H9 (cell line): ENCODE results near the gene COLQ. TPM values are rescaled to one million over a fixed set of nuclear protein-coding genes. Genes with fewer than 3 reads are reported as not detected.

ENCODE experiments used
- DNase-seq: peaks from one replicate; pipeline ENCODE4 v3.0.0-alpha.2; 2017
- H2AFZ ChIP-seq: one replicate; pipeline ENCODE4 v1.6.1; 2013; ENCODE audit warnings: mild to moderate bottlenecking, low read length, control low read depth, moderate library complexity
- H2AK5ac ChIP-seq: 2 replicates; pipeline ENCODE4 v1.6.1; 2013; ENCODE audit warnings: low read length, control low read depth, mixed read lengths; ENCODE audit not compliant: insufficient read length
- H2BK120ac ChIP-seq: one replicate; pipeline ENCODE4 v1.6.1; 2013; ENCODE audit warnings: low read depth, mild to moderate bottlenecking, low read length, control low read depth, inconsistent platforms; ENCODE audit not compliant: poor library complexity, severe bottlenecking
- H2BK12ac ChIP-seq: 2 replicates; pipeline ENCODE4 v1.6.1; 2013; ENCODE audit warnings: low read length, control low read depth, mixed read lengths, low read depth; ENCODE audit not compliant: insufficient read length
- H2BK15ac ChIP-seq: 2 replicates; pipeline ENCODE4 v1.6.1; 2013; ENCODE audit warnings: low read depth, low read length, control low read depth
- H2BK20ac ChIP-seq: one replicate; pipeline ENCODE4 v1.6.1; 2013; ENCODE audit warnings: low read depth, mild to moderate bottlenecking, low read length, control low read depth, inconsistent platforms; ENCODE audit not compliant: poor library complexity, severe bottlenecking
- H2BK5ac ChIP-seq: 2 replicates; pipeline ENCODE4 v1.6.1; 2013; ENCODE audit warnings: low read length, control low read depth, mixed read lengths; ENCODE audit not compliant: insufficient read length
- H3K14ac ChIP-seq: 2 replicates; pipeline ENCODE4 v1.6.1; 2013; ENCODE audit warnings: low read length, control low read depth; ENCODE audit not compliant: insufficient read depth
- H3K18ac ChIP-seq: 2 replicates; pipeline ENCODE4 v1.6.1; 2013; ENCODE audit warnings: low read depth, mild to moderate bottlenecking, mixed read lengths, low read length, control low read depth; ENCODE audit not compliant: insufficient read length
- H3K23ac ChIP-seq: 2 replicates; pipeline ENCODE4 v1.6.1; 2013; ENCODE audit warnings: low read length, control low read depth, mixed read lengths, low read depth; ENCODE audit not compliant: insufficient read length
- H3K23me2 ChIP-seq: 2 replicates; pipeline ENCODE4 v1.6.1; 2013; ENCODE audit warnings: low read depth, mild to moderate bottlenecking, mixed read lengths, low read length, control low read depth; ENCODE audit not compliant: insufficient read length, poor library complexity, severe bottlenecking
- H3K27ac ChIP-seq: 2 replicates; pipeline ENCODE4 v1.5.1; 2013; ENCODE audit warnings: low read length, control low read depth, mixed read lengths, low read depth; ENCODE audit not compliant: insufficient read length
- H3K27me3 ChIP-seq: 2 replicates; pipeline ENCODE4 v1.6.1; 2013; ENCODE audit warnings: low read length, control low read depth, inconsistent platforms; ENCODE audit not compliant: insufficient read depth
- H3K4ac ChIP-seq: 2 replicates; pipeline ENCODE4 v1.6.1; 2013; ENCODE audit warnings: low read depth, mild to moderate bottlenecking, control low read depth, inconsistent platforms, low read length, moderate library complexity
- H3K4me1 ChIP-seq: 2 replicates; pipeline ENCODE4 v1.6.1; 2013; ENCODE audit warnings: low read length, control low read depth, inconsistent platforms; ENCODE audit not compliant: insufficient read depth
- H3K4me2 ChIP-seq: 2 replicates; pipeline ENCODE4 v1.6.1; 2013; ENCODE audit warnings: low read length, control low read depth, mixed read lengths; ENCODE audit not compliant: insufficient read length, insufficient read depth
- H3K56ac ChIP-seq: 2 replicates; pipeline ENCODE4 v1.6.1; 2013; ENCODE audit warnings: low read depth, mild to moderate bottlenecking, mixed read lengths, low read length, control low read depth; ENCODE audit not compliant: insufficient read length
- H3K79me1 ChIP-seq: 2 replicates; pipeline ENCODE4 v1.6.1; 2013; ENCODE audit warnings: low read depth, mild to moderate bottlenecking, moderate library complexity, low read length, control low read depth, inconsistent platforms; ENCODE audit not compliant: insufficient read depth, poor library complexity, severe bottlenecking
- H3K79me2 ChIP-seq: 2 replicates; pipeline ENCODE4 v1.6.1; 2013; ENCODE audit warnings: low read length, control low read depth, inconsistent platforms; ENCODE audit not compliant: insufficient read depth
- H3K9ac ChIP-seq: 2 replicates; pipeline ENCODE4 v1.6.1; 2013; ENCODE audit warnings: low read length, control low read depth, mixed read lengths; ENCODE audit not compliant: insufficient read length; ENCODE audit errors: extremely low read depth
- H3K9me3 ChIP-seq: one replicate; pipeline ENCODE4 v1.6.1; 2013; ENCODE audit warnings: low read depth, low read length, inconsistent platforms; ENCODE audit not compliant: control insufficient read depth
- H3T11ph ChIP-seq: one replicate; pipeline ENCODE4 v1.6.1; 2013; ENCODE audit warnings: mild to moderate bottlenecking, low read length, control low read depth, inconsistent platforms
- H4K20me1 ChIP-seq: one replicate; pipeline ENCODE4 v1.6.1; 2013; ENCODE audit not compliant: control insufficient read depth, insufficient read length, insufficient read depth
- H4K5ac ChIP-seq: 2 replicates; pipeline ENCODE4 v1.6.1; 2013; ENCODE audit warnings: low read depth, mild to moderate bottlenecking, mixed read lengths, low read length, control low read depth; ENCODE audit not compliant: insufficient read length
- H4K8ac ChIP-seq: replicated peaks from 2 replicates; pipeline ENCODE4 v1.6.1; 2013; ENCODE audit warnings: low read length, control low read depth, mixed read lengths, low read depth; ENCODE audit not compliant: insufficient read length
- H4K91ac ChIP-seq: 2 replicates; pipeline ENCODE4 v1.6.1; 2013; ENCODE audit warnings: low read depth, mild to moderate bottlenecking, moderate library complexity, mixed read lengths, low read length, control low read depth; ENCODE audit not compliant: insufficient read length
- H3K27ac Mint-ChIP-seq, 3 experiments: 2 replicates in 2 of 3; 3 replicates in 1 of 3; pipeline ENCODE4 v1.8.0; 2020 to 2021; ENCODE audit warnings: mixed read lengths in 3 of 3, mild to moderate bottlenecking in 1 of 3, moderate library complexity in 1 of 3
- H3K27me3 Mint-ChIP-seq: 2 replicates; pipeline ENCODE4 v1.8.0; 2021; ENCODE audit warnings: low read depth, mild to moderate bottlenecking, moderate library complexity, mixed read lengths
- H3K36me3 Mint-ChIP-seq, 3 experiments: 2 replicates in 2 of 3; 3 replicates in 1 of 3; pipeline ENCODE4 v1.8.0; 2020 to 2021; ENCODE audit warnings: low read depth in 3 of 3, mixed read lengths in 3 of 3; ENCODE audit not compliant: insufficient read depth in 1 of 3
- H3K4me1 Mint-ChIP-seq, 2 experiments: 2 replicates each; pipeline ENCODE4 v1.8.0; 2020; ENCODE audit warnings: mixed read lengths in 2 of 2
- H3K4me3 Mint-ChIP-seq, 2 experiments: 2 replicates in 1 of 2; 3 replicates in 1 of 2; pipeline ENCODE4 v1.8.0; 2020 to 2021; ENCODE audit warnings: mild to moderate bottlenecking in 2 of 2, mixed read lengths in 2 of 2, moderate library complexity in 1 of 2
- H3K9me3 Mint-ChIP-seq, 2 experiments: 2 replicates in 1 of 2; 3 replicates in 1 of 2; pipeline ENCODE4 v1.8.0; 2020; ENCODE audit warnings: mild to moderate bottlenecking in 2 of 2, mixed read lengths in 2 of 2, moderate library complexity in 1 of 2
- WGBS: extraction: QIAGEN DNeasy Blood & Tissue Kit; methylation state at CpG from one replicate; pipeline ENCODE4 v1.1.7; 2013; ENCODE audit warnings: missing lambda C conversion rate, low lambda C conversion rate, mixed read lengths; ENCODE audit not compliant: insufficient read length; ENCODE audit errors: extremely low coverage; 5-methylcytosine and 5-hydroxymethylcytosine counted together
- total RNA-seq: library from RNA; stranded (reverse); gene quantifications from 2 replicates; pipeline ENCODE4 v1.2.1, GENCODE V29; 2021
- TF ChIP-seq, protein P1 (sequence below): fragments of 200-600 bp; sonication (generic); conservative IDR thresholded peaks from 3 replicates; pipeline ENCODE4 v1.8.0; 2021; ENCODE audit warnings: antibody characterized with exemption, mild to moderate bottlenecking

COLQ gene
- total RNA-seq, 1 experiment from 2014 or later = 0.61 TPM

DNA sequence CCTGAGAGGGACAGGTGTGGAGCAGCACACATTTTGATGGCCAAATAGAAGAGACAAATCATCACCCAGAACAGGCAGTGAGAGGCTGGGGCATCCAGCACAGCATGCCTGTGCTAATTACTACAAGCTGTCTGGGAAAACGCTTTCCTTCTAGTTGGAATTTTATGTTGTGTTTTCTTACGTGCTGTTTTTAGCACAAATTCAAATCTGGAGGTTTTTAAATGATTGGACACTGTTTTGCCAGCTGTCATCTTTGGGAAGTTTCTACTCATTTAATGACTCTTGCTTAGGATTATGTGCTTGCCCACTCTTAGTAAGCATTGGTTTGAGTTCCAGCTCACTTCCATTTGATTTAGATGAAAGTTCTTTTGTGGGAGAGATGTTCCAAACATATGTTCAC lies 50.7 kb downstream of the COLQ start:
- Histone ChIP-seq H3K23ac (no peak overlapping the region), H3K79me2 (no peaks in the 10 kb centered on the region), H2BK20ac (no peak overlapping the region), H2AK5ac (no peak overlapping the region), H3T11ph (no peak overlapping the region), H3K56ac (no peak overlapping the region), H3K9me3 (no peaks in the 10 kb centered on the region), H4K20me1 (no peaks in the 10 kb centered on the region), H2BK120ac (no peak overlapping the region), H3K79me1 (no peaks in the 10 kb centered on the region), H3K27ac (no peak overlapping the region), H4K5ac (no peak overlapping the region), H2BK15ac (no peak overlapping the region), H4K8ac (no peak overlapping the region), H3K27me3 (no peaks in the 10 kb centered on the region), H2BK12ac (no peak overlapping the region), H4K91ac (no peak overlapping the region), H3K9ac (no peak overlapping the region), H2AFZ (no peak overlapping the region), H3K4ac (no peak overlapping the region), H3K4me2 (no peak overlapping the region), H3K18ac (no peak overlapping the region), H3K4me1 (no peaks in the 10 kb centered on the region), H3K23me2 (no peaks in the 10 kb centered on the region), H2BK5ac (no peak overlapping the region), H3K14ac (no peak overlapping the region)
- Mint-ChIP-seq H3K4me3 (no peak overlapping the region), H3K27ac (no peak overlapping the region), H3K9me3 (no peaks in the 10 kb centered on the region), H3K36me3 (no peaks in the 10 kb centered on the region), H3K27me3 (no peaks in the 10 kb centered on the region; the same call in none of the 2 replicates), H3K4me1 (peaks cover 7% of the 10 kb centered on the region in 2 experiments)
- TF ChIP-seq, protein P1, sequence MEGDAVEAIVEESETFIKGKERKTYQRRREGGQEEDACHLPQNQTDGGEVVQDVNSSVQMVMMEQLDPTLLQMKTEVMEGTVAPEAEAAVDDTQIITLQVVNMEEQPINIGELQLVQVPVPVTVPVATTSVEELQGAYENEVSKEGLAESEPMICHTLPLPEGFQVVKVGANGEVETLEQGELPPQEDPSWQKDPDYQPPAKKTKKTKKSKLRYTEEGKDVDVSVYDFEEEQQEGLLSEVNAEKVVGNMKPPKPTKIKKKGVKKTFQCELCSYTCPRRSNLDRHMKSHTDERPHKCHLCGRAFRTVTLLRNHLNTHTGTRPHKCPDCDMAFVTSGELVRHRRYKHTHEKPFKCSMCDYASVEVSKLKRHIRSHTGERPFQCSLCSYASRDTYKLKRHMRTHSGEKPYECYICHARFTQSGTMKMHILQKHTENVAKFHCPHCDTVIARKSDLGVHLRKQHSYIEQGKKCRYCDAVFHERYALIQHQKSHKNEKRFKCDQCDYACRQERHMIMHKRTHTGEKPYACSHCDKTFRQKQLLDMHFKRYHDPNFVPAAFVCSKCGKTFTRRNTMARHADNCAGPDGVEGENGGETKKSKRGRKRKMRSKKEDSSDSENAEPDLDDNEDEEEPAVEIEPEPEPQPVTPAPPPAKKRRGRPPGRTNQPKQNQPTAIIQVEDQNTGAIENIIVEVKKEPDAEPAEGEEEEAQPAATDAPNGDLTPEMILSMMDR = no peak
- no peak for DNase-seq
- WGBS = no CpG with 5 or more reads among the region's 2 CpGs
